HG03469 (cell line): ENCODE data around the gene KIRREL1.

Experiments used
- ATAC-seq: cut with Tn5 transposase; IDR thresholded peaks from one replicate; pipeline ENCODE4 v1.9.1; 2021; ENCODE audit warnings: mild to moderate bottlenecking, moderate library complexity, moderate number of reproducible peaks; ENCODE audit not compliant: unreplicated experiment

The KIRREL1 gene

GRCh38 chr1:158005224-158005623 is 11.8 kb downstream of the KIRREL1 start:
- no peak for ATAC-seq

- no peak for ATAC-seq
These were observed 13.7 kb downstream of the KIRREL1 start for GRCh38 chr1:158007180-158007579.

- ATAC-seq = no peak
These were observed 14.4 kb downstream of the KIRREL1 start for GRCh38 chr1:158007667-158008386.

- no peak for ATAC-seq
These were observed 15.2 kb downstream of the KIRREL1 start for GRCh38 chr1:158008630-158009029.

DNA sequence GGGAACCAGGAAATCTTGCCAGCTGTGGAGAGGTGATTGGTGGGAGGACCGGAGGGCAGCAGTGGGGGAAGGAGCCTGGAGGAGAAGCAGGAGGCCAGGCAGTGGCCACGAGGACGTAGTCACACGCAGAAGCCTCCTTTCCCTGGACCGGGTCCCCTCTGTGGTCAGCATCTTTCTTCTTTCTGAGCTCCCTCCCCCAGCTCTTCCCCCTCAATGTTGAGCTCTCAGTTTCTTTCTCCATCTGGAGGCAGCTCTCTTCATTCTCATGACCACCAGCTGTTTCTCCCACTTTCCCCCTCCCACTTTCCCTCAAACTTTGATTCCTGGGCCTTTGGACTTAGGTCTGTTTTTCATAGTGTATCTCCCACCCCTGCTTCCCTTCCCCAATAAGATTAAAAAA is 18.3 kb downstream of the KIRREL1 start:
- ATAC-seq = no peak

GRCh38 chr1:158013840-158014730 is 20.6 kb downstream of the KIRREL1 start:
- no peak for ATAC-seq

DNA sequence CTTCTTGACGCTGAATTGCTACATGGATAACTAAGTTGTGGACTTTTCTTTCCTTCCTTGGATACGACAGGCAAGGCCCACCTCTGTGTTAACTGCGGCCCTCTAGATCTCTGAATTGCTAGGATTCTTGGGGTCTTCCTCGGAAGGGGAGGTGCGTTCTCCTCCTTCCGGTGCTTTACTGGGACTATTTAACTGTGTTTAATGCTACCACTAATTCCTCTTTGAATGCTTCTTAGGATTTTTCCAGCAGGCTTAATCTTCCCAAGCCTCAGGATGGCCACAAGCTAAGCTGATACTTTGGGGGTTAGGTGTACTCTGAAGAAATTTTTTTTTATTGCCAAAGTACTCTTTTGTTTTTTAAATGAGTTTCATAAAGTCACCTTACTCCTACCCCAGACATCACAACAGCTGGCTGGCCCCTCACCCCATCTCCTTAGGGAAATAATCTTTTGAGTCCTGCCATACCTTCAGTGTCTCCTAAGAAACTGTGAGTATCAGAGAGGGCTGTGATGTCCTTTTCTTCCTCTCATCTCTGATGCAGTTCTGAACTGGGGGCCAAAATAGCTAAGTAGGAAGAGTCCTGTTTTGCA is 21.4 kb downstream of the KIRREL1 start:
- no peak for ATAC-seq

DNA sequence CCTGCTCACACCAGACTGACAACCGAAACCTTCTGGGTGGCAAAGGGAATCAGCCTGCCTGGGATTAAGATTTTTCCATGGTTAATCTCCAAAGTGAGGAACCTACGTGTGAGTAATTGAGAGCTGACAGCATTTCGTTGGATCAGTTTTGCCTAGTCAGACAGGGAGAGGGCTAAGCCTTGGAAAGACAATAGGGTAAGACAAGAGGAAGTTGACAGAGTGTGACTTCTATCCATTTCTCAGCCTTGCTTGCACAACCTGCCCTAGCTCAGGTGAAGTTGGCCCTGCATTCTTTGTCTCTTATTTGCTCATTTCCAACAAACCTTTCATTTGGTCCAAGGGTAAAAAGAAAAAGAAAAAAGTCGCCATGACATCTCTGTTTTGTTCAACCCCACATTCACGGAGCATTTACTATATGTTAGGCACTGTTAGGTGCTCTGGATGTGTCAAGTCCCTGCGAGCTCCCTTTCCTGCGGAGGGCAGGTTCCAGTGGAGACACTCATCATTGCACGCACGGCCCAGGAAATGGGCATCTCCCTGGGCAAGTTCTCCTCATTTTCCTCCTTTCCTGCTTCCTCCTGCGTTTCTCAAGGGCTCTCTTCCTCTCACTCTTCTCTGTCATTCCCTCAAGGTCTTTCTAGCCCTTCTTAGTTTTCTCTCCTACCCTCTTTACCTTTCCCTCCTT is 23.3 kb downstream of the KIRREL1 start:
- ATAC-seq = no peak

- no peak for ATAC-seq
These were observed 24.6 kb downstream of the KIRREL1 start for GRCh38 chr1:158017800-158018595.

GRCh38 chr1:158019171-158019868 is 25.9 kb downstream of the KIRREL1 start:
- ATAC-seq = no peak

DNA sequence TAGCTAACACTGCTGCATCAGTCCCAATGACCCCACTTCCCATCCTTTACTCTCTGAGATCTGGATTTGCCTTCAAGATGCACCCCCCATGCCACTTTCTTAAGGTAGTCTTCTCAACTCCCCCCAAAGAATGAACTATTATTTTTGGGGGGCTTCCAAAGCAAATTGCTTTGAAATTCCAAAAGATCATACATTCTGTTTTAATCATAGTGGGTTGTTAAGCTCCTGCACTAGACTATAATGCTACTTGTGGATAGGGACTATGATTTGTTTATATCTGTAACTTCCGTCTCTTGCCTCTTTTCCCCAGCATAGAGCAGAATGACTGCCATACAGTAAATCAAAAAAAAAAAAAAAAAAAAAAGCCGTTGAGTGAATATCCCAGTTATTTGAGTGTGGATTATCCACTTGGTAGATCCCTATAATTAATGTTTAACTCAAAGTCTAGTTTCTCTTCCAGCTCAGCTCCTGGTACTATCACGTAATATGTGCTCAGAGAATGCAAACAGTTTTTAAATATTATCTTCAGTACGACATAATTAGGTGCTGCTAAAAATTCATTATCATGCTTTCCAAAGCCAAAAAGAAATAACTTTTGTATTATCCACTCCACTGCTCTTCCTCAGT is 26.9 kb downstream of the KIRREL1 start:
- no peak for ATAC-seq

- no peak for ATAC-seq
These were observed 27.6 kb downstream of the KIRREL1 start for GRCh38 chr1:158020886-158021620.

- no peak for ATAC-seq
These were observed 28.3 kb downstream of the KIRREL1 start for GRCh38 chr1:158021721-158022120.

GRCh38 chr1:158022554-158023312 is 29.3 kb downstream of the KIRREL1 start:
- no peak for ATAC-seq

- no peak for ATAC-seq
These were observed 31.3 kb downstream of the KIRREL1 start for GRCh38 chr1:158024737-158025136.

DNA sequence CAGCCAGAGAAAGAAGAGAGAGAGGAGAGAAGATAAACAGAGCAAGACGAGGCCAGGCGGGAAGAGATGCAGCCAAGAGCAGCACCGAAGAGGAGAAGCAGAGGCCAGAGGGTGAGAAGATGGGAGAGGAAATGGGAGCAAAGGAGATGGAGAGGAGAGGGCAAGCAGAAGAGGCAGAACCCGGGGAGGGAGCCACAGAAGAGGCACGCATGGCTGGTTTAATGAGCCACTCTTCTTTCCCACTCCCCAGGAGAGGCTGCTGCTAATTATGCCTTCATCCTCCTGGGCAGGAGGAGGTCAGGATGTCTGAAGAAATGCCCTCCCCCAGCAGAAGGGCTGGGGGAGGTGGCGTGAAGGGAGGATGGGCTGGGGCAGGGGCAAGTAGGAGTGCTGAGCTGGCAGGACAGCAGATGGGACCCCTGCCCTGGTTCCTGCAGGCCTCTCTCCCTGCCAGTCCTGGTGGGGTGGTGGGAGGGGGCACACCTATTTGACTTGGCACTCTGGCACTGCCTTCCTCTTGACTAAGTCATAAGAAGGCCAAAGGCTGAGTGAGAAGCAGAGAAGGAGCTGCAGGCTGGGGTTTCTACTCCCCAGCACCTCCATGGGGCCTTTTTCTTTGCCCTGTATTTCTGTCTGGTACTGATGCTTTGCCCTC is 32.3 kb downstream of the KIRREL1 start:
- ATAC-seq = no peak

GRCh38 chr1:158026651-158027050 is 33.2 kb downstream of the KIRREL1 start:
- ATAC-seq = no peak
